ENCODE measurements around the gene SIRT5. TPM values are rescaled to one million over a fixed set of nuclear protein-coding genes. Genes with fewer than 3 reads are reported as not detected.

The SIRT5 gene
- total RNA-seq, 1 experiment from 2014 or later: 19.0 TPM

GRCh38 chr6:13589801-13590200 lies 15.4 kb downstream of the SIRT5 start:
- Mint-ChIP-seq H3K4me1 (ENCODE audit: low read depth, unreplicated experiment) (no peaks in the 10 kb centered on the region), H3K27ac (ENCODE audit: unreplicated experiment) (no peak overlapping the region), H3K9me3 (ENCODE audit: unreplicated experiment) (no peaks in the 10 kb centered on the region), H3K36me3 (ENCODE audit: insufficient read depth, unreplicated experiment) (peaks cover 7% of the 10 kb centered on the region), H3K27me3 (ENCODE audit: insufficient read depth, unreplicated experiment) (no peaks in the 10 kb centered on the region), H3K4me3 (ENCODE audit: unreplicated experiment) (no peak overlapping the region)
- no peaks in the 10 kb centered on the region for H3K4me1 ChIP-seq
- intact Hi-C loops (cut with micrococcal nuclease; ENCODE audit: unreplicated experiment): no loop called here
- H3K4me3 ChIP-seq (ENCODE audit: low read depth, low read length): no peak overlapping the region
- H3K36me3 ChIP-seq (ENCODE audit: control insufficient read depth, insufficient read depth, low read length): no peaks in the 10 kb centered on the region; the same call in 1 of the 2 replicates
- POLR2A ChIA-PET: no interaction called here
- no peak for TF ChIP-seq CTCF (IDR thresholded peaks at IDR 0.05; ENCODE audit: insufficient read depth in 1 of 2, low read depth in 1 of 2, low read length in 1 of 2, severe bottlenecking in 1 of 2, unreplicated experiment in 1 of 2)
- DNase-seq: no peak
- no TSS peak for BruUV-seq (replicated peaks)
- CTCF ChIA-PET: interaction anchor here (0.5 kb wide), 1 partner anchor 25 kb away, joined by 4 read pairs; no protein-coding TSS in a partner anchor
- no peaks in the 10 kb centered on the region for H3K9me3 ChIP-seq
- H3K27me3 ChIP-seq (replicated peaks; ENCODE audit: control insufficient read depth, insufficient read depth, low read length): no peaks in the 10 kb centered on the region

- BruUV-seq (replicated peaks): no TSS peak
- Mint-ChIP-seq H3K4me1 (ENCODE audit: low read depth, unreplicated experiment) (no peaks in the 10 kb centered on the region), H3K27ac (ENCODE audit: unreplicated experiment) (no peak overlapping the region), H3K9me3 (ENCODE audit: unreplicated experiment) (no peaks in the 10 kb centered on the region), H3K36me3 (ENCODE audit: insufficient read depth, unreplicated experiment) (no peaks in the 10 kb centered on the region), H3K27me3 (ENCODE audit: insufficient read depth, unreplicated experiment) (no peaks in the 10 kb centered on the region), H3K4me3 (ENCODE audit: unreplicated experiment) (no peak overlapping the region)
- no peak for TF ChIP-seq CTCF (IDR thresholded peaks at IDR 0.05; ENCODE audit: insufficient read depth in 1 of 2, low read depth in 1 of 2, low read length in 1 of 2, severe bottlenecking in 1 of 2, unreplicated experiment in 1 of 2)
- Histone ChIP-seq H3K4me3 (ENCODE audit: low read depth, low read length) (no peak overlapping the region), H3K36me3 (ENCODE audit: control insufficient read depth, insufficient read depth, low read length) (no peaks in the 10 kb centered on the region; the same call in 1 of the 2 replicates), H3K9me3 (no peaks in the 10 kb centered on the region), H3K27me3 (replicated peaks; ENCODE audit: control insufficient read depth, insufficient read depth, low read length) (no peaks in the 10 kb centered on the region), H3K4me1 (no peaks in the 10 kb centered on the region)
- intact Hi-C loops (cut with micrococcal nuclease; ENCODE audit: unreplicated experiment): no loop called here
- ChIA-PET POLR2A (no interaction called here), CTCF (no interaction called here)
- no peak for DNase-seq
These were observed 16.3 kb downstream of the SIRT5 start for GRCh38 chr6:13590574-13591153.

GRCh38 chr6:13591205-13591921 lies 17.0 kb downstream of the SIRT5 start:
- no peaks in the 10 kb centered on the region for H3K9me3 Mint-ChIP-seq (ENCODE audit: unreplicated experiment)
- Histone ChIP-seq H3K36me3 (ENCODE audit: control insufficient read depth, insufficient read depth, low read length) (no peaks in the 10 kb centered on the region; the same call in 1 of the 2 replicates), H3K9me3 (no peaks in the 10 kb centered on the region), H3K4me1 (no peaks in the 10 kb centered on the region), H3K4me3 (ENCODE audit: low read depth, low read length) (no peak overlapping the region), H3K27me3 (replicated peaks; ENCODE audit: control insufficient read depth, insufficient read depth, low read length) (no peaks in the 10 kb centered on the region)
- POLR2A ChIA-PET: no interaction called here
- no peak for TF ChIP-seq CTCF (IDR thresholded peaks at IDR 0.05; ENCODE audit: insufficient read depth in 1 of 2, low read depth in 1 of 2, low read length in 1 of 2, severe bottlenecking in 1 of 2, unreplicated experiment in 1 of 2)
- no peak overlapping the region for H3K27ac Mint-ChIP-seq (ENCODE audit: unreplicated experiment)
- intact Hi-C loops (cut with micrococcal nuclease; ENCODE audit: unreplicated experiment): no loop called here
- H3K36me3 Mint-ChIP-seq (ENCODE audit: insufficient read depth, unreplicated experiment): no peaks in the 10 kb centered on the region
- no TSS peak for BruUV-seq (replicated peaks)
- CTCF ChIA-PET: no interaction called here
- no peaks in the 10 kb centered on the region for H3K4me1 Mint-ChIP-seq (ENCODE audit: low read depth, unreplicated experiment)
- H3K4me3 Mint-ChIP-seq (ENCODE audit: unreplicated experiment): no peak overlapping the region
- no peak for DNase-seq
- H3K27me3 Mint-ChIP-seq (ENCODE audit: insufficient read depth, unreplicated experiment): no peaks in the 10 kb centered on the region

Data from Caco-2 (cell line).